Endothelial cell of umbilical vein (primary cell): ENCODE results near the gene APOO. TPM values are rescaled to one million over a fixed set of nuclear protein-coding genes. Genes with fewer than 3 reads are reported as not detected.

Experiments
- BruUV-seq: library from RNA; stranded (reverse); fragments of 400-500 nt; replicated peaks from 2 replicates; lab custom pipeline; 2021; lab: Mats Ljungman, UMichigan
- CTCF ChIA-PET: fragments of 300-600, 350-600 bp; sonication (Branson Sonifier 250); formaldehyde crosslinking; loops from one replicate; lab custom pipeline; 2021; ENCODE audit warnings: antibody characterized with exemption, inconsistent platforms; lab: Charles Lee
- POLR2A ChIA-PET: fragments of 300-600, 350-600 bp; sonication (Branson Sonifier 250); formaldehyde crosslinking; loops from one replicate; lab custom pipeline; 2021; ENCODE audit warnings: antibody characterized with exemption, inconsistent platforms; lab: Charles Lee
- DNase-seq: peaks from one replicate; pipeline ENCODE4 v3.0.0-alpha.2; 2011; ENCODE audit warnings: low read depth, low spot score
- FAIRE-seq: peaks from 2 replicates; lab custom pipeline; 2011; peaks lifted over from hg19 to GRCh38; lab: Jason Lieb, UNC
- H2AFZ ChIP-seq: 2 replicates; pipeline ENCODE4 v1.6.0; 2012; ENCODE audit warnings: low read depth, low read length, control low read depth, inconsistent platforms
- H3K27ac ChIP-seq: 2 replicates; pipeline ENCODE4 v1.5.1; 2011; ENCODE audit warnings: low read depth, mild to moderate bottlenecking, control low read depth, low read length, moderate library complexity; ENCODE audit not compliant: insufficient read depth
- H3K27me3 ChIP-seq, 2 experiments: 2 replicates each; pipeline versions ENCODE4 v1.6.0 to v1.6.1; 2011; ENCODE audit warnings: low read length in 2 of 2, mixed read lengths in 1 of 2; ENCODE audit not compliant: control insufficient read depth in 2 of 2, insufficient read depth in 2 of 2
- H3K36me3 ChIP-seq, 2 experiments: 2 replicates in 1 of 2; 3 replicates in 1 of 2; pipeline ENCODE4 v1.5.1; 2011; ENCODE audit warnings: low read length in 2 of 2, mild to moderate bottlenecking in 1 of 2, moderate library complexity in 1 of 2; ENCODE audit not compliant: control insufficient read depth in 2 of 2, insufficient read depth in 2 of 2; ENCODE audit errors: extremely low read depth in 1 of 2
- H3K4me1 ChIP-seq: 3 replicates; pipeline ENCODE4 v1.5.1; 2011; ENCODE audit warnings: mild to moderate bottlenecking, low read length; ENCODE audit not compliant: control insufficient read depth, insufficient read depth; ENCODE audit errors: extremely low read depth
- H3K4me2 ChIP-seq: 2 replicates; pipeline ENCODE4 v1.6.1; 2011; ENCODE audit warnings: low read length, control low read depth, mixed read lengths; ENCODE audit not compliant: insufficient read depth
- H3K4me3 ChIP-seq, 3 experiments: fragments of 200-600 bp in 1 of 3; sonication (generic), shearing (Covaris generic) in 1 of 3; replicated peaks in 1 of 3; 2 replicates each; pipeline ENCODE4 v1.5.1; 2011 to 2016; ENCODE audit warnings: control low read depth in 3 of 3, low read length in 3 of 3, mild to moderate bottlenecking in 2 of 3, inconsistent platforms in 1 of 3, low read depth in 1 of 3, moderate library complexity in 1 of 3; ENCODE audit not compliant: insufficient read depth in 1 of 3
- H3K79me2 ChIP-seq: 2 replicates; pipeline ENCODE4 v1.6.0; 2012; ENCODE audit warnings: low read length, inconsistent platforms; ENCODE audit not compliant: control insufficient read depth, insufficient read depth
- H3K9ac ChIP-seq: replicated peaks from 2 replicates; pipeline ENCODE3; 2011; ENCODE audit warnings: low read length, control low read depth; ENCODE audit not compliant: insufficient read depth; ENCODE audit errors: extremely low read depth
- H3K9me1 ChIP-seq: replicated peaks from 3 replicates; pipeline ENCODE4 v1.6.0; 2011; ENCODE audit warnings: mild to moderate bottlenecking, low read length; ENCODE audit not compliant: control insufficient read depth, insufficient read depth; ENCODE audit errors: extremely low read depth
- H3K9me3 ChIP-seq: replicated peaks from 2 replicates; pipeline ENCODE4 v1.5.1; 2012; ENCODE audit warnings: low read length, inconsistent platforms; ENCODE audit not compliant: control insufficient read depth, insufficient read depth
- H4K20me1 ChIP-seq: replicated peaks from 2 replicates; pipeline ENCODE3; 2011; ENCODE audit warnings: mild to moderate bottlenecking, low read length; ENCODE audit not compliant: control insufficient read depth, insufficient read depth; ENCODE audit errors: extremely low read depth
- CTCF ChIP-seq, 2 donors: IDR thresholded peaks; 1 replicate in 1 of 2; 2 replicates in 1 of 2; pipeline ENCODE4 v1.5.1; 2011; ENCODE audit warnings: low read length in 2 of 2, mild to moderate bottlenecking in 2 of 2, moderate library complexity in 2 of 2, control low read depth in 1 of 2, inconsistent platforms in 1 of 2, low read depth in 1 of 2; ENCODE audit not compliant: insufficient read depth in 1 of 2; ENCODE audit errors: extremely low read depth in 1 of 2
- EZH2 ChIP-seq: IDR thresholded peaks from 2 replicates; pipeline ENCODE4 v1.6.1; 2012; ENCODE audit warnings: borderline replicate concordance, low read depth, mild to moderate bottlenecking, moderate library complexity, low read length, inconsistent platforms; ENCODE audit not compliant: severe bottlenecking
- FOS ChIP-seq: IDR thresholded peaks from 2 replicates; pipeline ENCODE4 v1.6.1; 2011; ENCODE audit warnings: mild to moderate bottlenecking, low read length, moderate library complexity, borderline replicate concordance; ENCODE audit not compliant: insufficient read depth
- GATA2 ChIP-seq: IDR thresholded peaks from 2 replicates; pipeline ENCODE4 v1.7.0; 2011; ENCODE audit warnings: low read depth, mild to moderate bottlenecking, moderate library complexity, mixed read lengths, low read length; ENCODE audit not compliant: insufficient read length, insufficient read depth
- JUN ChIP-seq: IDR thresholded peaks from 2 replicates; pipeline ENCODE4 v1.6.1; 2011; ENCODE audit warnings: borderline replicate concordance, low read depth; ENCODE audit not compliant: insufficient read length, insufficient read depth
- MYC ChIP-seq: IDR thresholded peaks from one replicate; pipeline ENCODE4 v1.6.1; 2011; ENCODE audit warnings: mild to moderate bottlenecking, low read depth, low read length
- POLR2A ChIP-seq: IDR thresholded peaks from 2 replicates; pipeline ENCODE4 v1.6.1; 2012; ENCODE audit warnings: low read depth, mild to moderate bottlenecking, control low read depth, low read length
- POLR2AphosphoS5 ChIP-seq: IDR thresholded peaks from 2 replicates; pipeline ENCODE4 v1.6.1; 2012; ENCODE audit warnings: low read depth, mild to moderate bottlenecking, control low read depth, low read length, moderate library complexity; ENCODE audit not compliant: insufficient read depth
- dilution Hi-C: fragments of 300-500 bp; cut with MboI; formaldehyde crosslinking; loops from one replicate; pipeline ENCODE4 v1.15.0; 2019; ENCODE audit warnings: low sequenced_read_pairs; ENCODE audit not compliant: extremely low pct_ligation_motif_present
- intact Hi-C: fragments of 100-400 bp; cut with micrococcal nuclease; formaldehyde crosslinking; loops from one replicate; pipeline ENCODE4 v1.10.0; 2022
- polyA plus RNA-seq, 4 experiments: library from polyadenylated mRNA; depleted of rRNA in 3 of 4; stranded (reverse) in 3 of 4; unstranded in 1 of 4; fragments of >200 nt; gene quantifications; 2 replicates each; pipeline versions ENCODE4 v1.2.1 to v1.2.3, GENCODE V29; 2011 to 2012; ENCODE audit warnings: missing spikeins in 1 of 4
- total RNA-seq: library from RNA; stranded (reverse); gene quantifications from 2 replicates; pipeline ENCODE4 v1.2.3, GENCODE V29; 2021
- TF ChIP-seq, protein P1 (sequence below): IDR thresholded peaks from 2 replicates; pipeline ENCODE4 v1.6.1; 2011; ENCODE audit not compliant: insufficient read depth, insufficient read length

Gene APOO
- total and polyA plus RNA-seq, 2 donors (not counting 3 experiments of a cell fraction or from before 2014, with no cell fraction given): 9.8 to 24.3 TPM

DNA sequence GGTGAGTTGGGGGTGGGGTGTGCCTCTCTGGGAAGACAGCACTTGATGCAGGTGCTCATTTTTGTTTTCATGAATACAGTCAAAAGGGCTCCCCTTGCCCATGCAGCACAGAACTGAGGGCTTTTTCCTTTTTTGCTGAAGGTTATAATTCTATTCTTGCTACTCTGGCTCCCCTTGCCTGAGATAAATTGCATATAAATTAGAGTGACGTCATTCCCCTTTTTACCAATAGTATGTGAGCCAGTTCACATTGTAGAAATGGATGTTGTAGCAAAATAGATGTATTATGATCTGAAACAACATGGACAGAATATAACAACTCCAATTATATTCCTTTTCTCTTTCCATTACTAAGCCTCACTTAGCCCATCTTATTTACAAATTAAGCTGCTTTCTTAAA lies 28.4 kb upstream of the APOO start:
- CTCF ChIA-PET: no interaction called here
- Histone ChIP-seq H3K36me3 (no peaks in the 10 kb centered on the region), H3K4me2 (no peak overlapping the region), H3K4me3 (no peak overlapping the region), H2AFZ (no peak overlapping the region), H4K20me1 (no peaks in the 10 kb centered on the region), H3K9ac (no peak overlapping the region), H3K9me1 (no peaks in the 10 kb centered on the region), H3K27me3 (no peaks in the 10 kb centered on the region), H3K27ac (no peak overlapping the region), H3K79me2 (no peaks in the 10 kb centered on the region), H3K4me1 (no peaks in the 10 kb centered on the region), H3K9me3 (no peaks in the 10 kb centered on the region)
- POLR2A ChIA-PET: no interaction called here
- intact Hi-C loops (no loop called here), dilution Hi-C loops (no loop called here)
- FAIRE-seq (no peak), DNase-seq (no peak)
- no TSS peak for BruUV-seq
- TF ChIP-seq, protein P1, sequence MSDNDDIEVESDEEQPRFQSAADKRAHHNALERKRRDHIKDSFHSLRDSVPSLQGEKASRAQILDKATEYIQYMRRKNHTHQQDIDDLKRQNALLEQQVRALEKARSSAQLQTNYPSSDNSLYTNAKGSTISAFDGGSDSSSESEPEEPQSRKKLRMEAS: no peak
- no peak for TF ChIP-seq GATA2

DNA sequence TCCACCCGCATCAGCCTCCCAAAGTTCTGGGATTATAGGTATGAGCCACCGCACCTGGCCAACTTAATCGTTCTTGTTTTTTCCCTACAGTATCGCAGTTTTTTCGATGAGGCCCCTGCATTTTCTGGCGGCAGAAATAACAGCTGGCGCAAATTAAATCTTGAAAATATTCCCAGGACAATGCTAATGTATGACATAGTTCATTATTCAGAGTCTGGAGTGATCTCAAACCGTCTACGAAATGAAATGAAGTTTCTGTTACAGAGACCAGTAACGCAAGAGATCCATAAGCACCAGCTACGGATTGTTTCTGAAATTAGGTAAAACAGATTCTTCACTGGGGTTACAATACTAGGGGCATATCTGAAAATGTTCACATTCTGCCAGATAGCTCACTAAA lies 27.4 kb upstream of the APOO start:
- no peaks in the 10 kb centered on the region for H3K4me1 ChIP-seq
- no peak overlapping the region for H3K4me3 ChIP-seq
- H3K36me3 ChIP-seq: no peaks in the 10 kb centered on the region
- no peak overlapping the region for H3K4me2 ChIP-seq
- no peaks in the 10 kb centered on the region for H3K9me3 ChIP-seq
- H3K9ac ChIP-seq: no peak overlapping the region
- no TSS peak for BruUV-seq
- ChIA-PET CTCF (no interaction called here), POLR2A (no interaction called here)
- no peak for FAIRE-seq
- no peaks in the 10 kb centered on the region for H3K27me3 ChIP-seq
- DNase-seq: no peak
- no peaks in the 10 kb centered on the region for H4K20me1 ChIP-seq
- dilution Hi-C loops (no loop called here), intact Hi-C loops (no loop called here)
- no peaks in the 10 kb centered on the region for H3K9me1 ChIP-seq
- no peaks in the 10 kb centered on the region for H3K79me2 ChIP-seq
- no peak overlapping the region for H3K27ac ChIP-seq
- no peak overlapping the region for H2AFZ ChIP-seq
- TF ChIP-seq POLR2AphosphoS5 (no peak), POLR2A (no peak), CTCF (IDR thresholded peaks at IDR 0.05; ENCODE audit: extremely low read depth in 1 of 2, insufficient read depth in 1 of 2, low read depth in 1 of 2, low read length in 2 of 2) (no peak), GATA2 (no peak), EZH2 (no peak), MYC (no peak), FOS (no peak), JUN (no peak)
- TF ChIP-seq, protein P1: no peak
